GM12864 (cell line): ENCODE data around the gene HLF.

Experiments used
- DNase-seq: peaks from one replicate; pipeline ENCODE4 v3.0.0-alpha.2; 2011; ENCODE audit warnings: low read depth
- H3K4me3 ChIP-seq: 2 replicates; pipeline ENCODE4 v1.5.1; 2011; ENCODE audit warnings: mild to moderate bottlenecking, low read depth, low read length, control low read depth
- CTCF ChIP-seq: IDR thresholded peaks from 2 replicates; pipeline ENCODE4 v1.5.1; 2011; ENCODE audit warnings: low read depth, mild to moderate bottlenecking, moderate library complexity, low read length, control low read depth, inconsistent platforms; ENCODE audit errors: missing control alignments

The HLF gene

GRCh38 chr17:55334285-55334684 is 69.5 kb downstream of the HLF start:
- no peak overlapping the region for H3K4me3 ChIP-seq
- no peak for TF ChIP-seq CTCF
- no peak for DNase-seq

GRCh38 chr17:55334881-55335540 is 70.3 kb downstream of the HLF start:
- no peak for TF ChIP-seq CTCF
- no peak for DNase-seq

GRCh38 chr17:55335625-55336024 is 70.9 kb downstream of the HLF start:
- TF ChIP-seq CTCF, result no peak
- no peak for DNase-seq
- no peak overlapping the region for H3K4me3 ChIP-seq

More at GRCh38 chr17:55334881-55335540, 70.3 kb downstream of the HLF start:
- H3K4me3 ChIP-seq, result no peak overlapping the region

GRCh38 chr17:55336426-55336825 is 71.7 kb downstream of the HLF start:
- no peak overlapping the region for H3K4me3 ChIP-seq
- TF ChIP-seq CTCF, result no peak
- no peak for DNase-seq

GRCh38 chr17:55340176-55340575 is 75.4 kb downstream of the HLF start:
- H3K4me3 ChIP-seq, result no peak overlapping the region
- no peak for DNase-seq

GRCh38 chr17:55340686-55341085 is 75.9 kb downstream of the HLF start:
- H3K4me3 ChIP-seq, result no peak overlapping the region
- DNase-seq, result no peak
- no peak for TF ChIP-seq CTCF

More at GRCh38 chr17:55340176-55340575, 75.4 kb downstream of the HLF start:
- no peak for TF ChIP-seq CTCF

GRCh38 chr17:55341432-55341831 is 76.7 kb downstream of the HLF start:
- no peak overlapping the region for H3K4me3 ChIP-seq
- no peak for TF ChIP-seq CTCF
- DNase-seq, result peak; percentile 13
